NCI-H82 treated with DMSO at 0.1 percent for 48 hours (cell line): ENCODE measurements around the gene GDAP1L1.
"Not testable (repeated sequence)": the region's sequence is repeated elsewhere in the genome, so short reads cannot be mapped to it uniquely, and the experiment has no call there.

Experiments used
- DNase-seq: peaks from one replicate; lab custom pipeline; 2025; ENCODE audit not compliant: unreplicated experiment; lab: John Stamatoyannopoulos, UW

GDAP1L1 gene

GRCh38 chr20:44219170-44219730 is 27.9 kb upstream of the GDAP1L1 start:
- DNase-seq = no peak

DNA sequence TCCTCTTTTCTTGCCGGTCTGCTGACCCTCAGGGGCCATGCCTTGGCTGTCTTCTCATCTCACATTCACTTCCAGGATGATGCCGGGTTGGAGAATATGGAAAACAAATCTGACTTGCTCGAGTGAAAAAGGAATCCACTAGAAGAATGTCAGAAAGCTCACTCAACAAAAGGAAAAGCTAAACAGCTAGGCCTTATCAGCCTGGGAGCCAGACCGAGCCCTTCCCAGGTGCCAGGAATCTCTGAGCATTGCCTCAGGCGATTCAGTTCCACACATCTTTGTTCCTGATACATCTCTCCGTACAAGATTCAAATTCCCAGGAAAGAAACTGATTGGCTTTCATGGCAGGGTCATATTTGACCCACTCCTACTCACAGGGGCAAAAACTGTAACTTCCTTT is 27.3 kb upstream of the GDAP1L1 start:
- DNase-seq = no peak

- DNase-seq = no peak
Observed at GRCh38 chr20:44221368-44221954, 25.6 kb upstream of the GDAP1L1 start.

- no peak for DNase-seq
Observed at GRCh38 chr20:44222027-44222426, 25.1 kb upstream of the GDAP1L1 start.

DNA sequence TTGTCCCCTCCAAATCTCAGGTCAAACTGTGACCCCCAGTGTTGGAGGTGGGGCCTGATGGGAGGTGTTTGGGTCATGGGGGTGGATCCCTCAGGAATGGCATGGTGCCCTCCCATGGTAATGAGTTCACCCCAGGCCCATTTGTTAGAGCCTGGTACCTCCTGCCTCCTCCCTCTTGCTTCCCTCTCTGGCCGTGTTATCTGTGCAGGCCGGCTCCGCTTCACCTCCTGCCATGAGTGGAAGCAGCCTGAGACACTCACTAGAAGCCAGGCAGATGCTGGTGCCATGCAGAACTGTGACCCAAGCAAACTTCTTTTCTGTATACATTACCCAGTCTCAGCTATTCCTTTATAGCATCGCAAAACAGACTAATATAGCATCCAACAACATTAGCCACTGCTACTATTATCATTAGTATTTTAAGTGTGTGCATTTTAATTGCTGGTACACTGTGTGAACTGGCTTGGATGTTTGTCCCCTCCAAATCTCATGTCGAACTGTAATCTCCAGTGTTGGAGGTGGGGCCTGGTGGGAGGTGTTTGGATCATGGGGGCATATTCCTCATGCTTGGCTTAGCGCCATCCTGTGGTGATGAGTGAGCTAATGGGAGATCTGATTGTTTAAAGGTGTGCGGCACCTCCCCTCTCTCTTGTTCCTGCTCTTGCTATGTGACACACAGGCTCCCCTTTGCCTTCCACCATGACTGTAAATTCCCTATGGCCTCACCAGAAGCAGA is 24.3 kb upstream of the GDAP1L1 start:
- DNase-seq = no peak

GRCh38 chr20:44223721-44224120 is 23.4 kb upstream of the GDAP1L1 start:
- no peak for DNase-seq

- DNase-seq = no peak
Observed at GRCh38 chr20:44224637-44225036, 22.5 kb upstream of the GDAP1L1 start.

DNA sequence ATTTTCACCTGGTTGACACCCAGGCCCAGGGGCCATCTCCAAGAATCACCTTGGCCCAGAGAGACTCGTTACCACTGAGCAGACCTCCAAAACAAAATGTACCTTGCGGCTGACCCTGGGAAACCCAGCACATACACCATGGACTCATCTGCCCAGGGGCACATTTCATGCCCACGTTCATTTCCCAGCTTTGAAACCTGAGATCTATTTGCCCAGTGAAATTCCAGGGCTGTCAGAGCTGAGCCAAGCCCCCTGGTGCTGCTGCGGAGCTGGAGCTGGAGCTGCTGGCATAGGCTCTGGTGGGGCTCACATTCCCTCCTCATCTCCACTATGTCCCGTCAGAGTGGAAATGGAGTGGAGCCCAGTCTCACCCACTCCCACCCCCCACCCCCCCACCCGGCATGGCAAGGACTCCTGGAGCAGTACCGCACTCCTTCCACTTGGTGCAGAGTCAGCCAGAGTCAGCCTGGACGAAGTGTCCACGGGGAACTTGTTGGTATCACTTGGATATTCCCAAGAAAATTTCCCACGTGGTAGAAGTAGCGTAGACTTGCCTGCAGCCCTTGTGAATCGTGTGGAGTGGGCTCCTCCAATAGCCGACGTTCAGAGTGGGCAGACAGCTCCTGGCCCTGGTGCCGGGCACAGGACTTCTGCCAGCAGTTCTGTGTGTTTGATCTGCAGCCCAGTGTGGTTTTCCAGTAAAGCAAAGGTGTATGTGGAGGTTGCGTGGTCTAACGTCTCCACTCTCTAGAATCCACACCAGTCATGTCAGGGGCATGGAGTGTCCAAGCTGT is 18.4 kb upstream of the GDAP1L1 start:
- no peak for DNase-seq

DNA sequence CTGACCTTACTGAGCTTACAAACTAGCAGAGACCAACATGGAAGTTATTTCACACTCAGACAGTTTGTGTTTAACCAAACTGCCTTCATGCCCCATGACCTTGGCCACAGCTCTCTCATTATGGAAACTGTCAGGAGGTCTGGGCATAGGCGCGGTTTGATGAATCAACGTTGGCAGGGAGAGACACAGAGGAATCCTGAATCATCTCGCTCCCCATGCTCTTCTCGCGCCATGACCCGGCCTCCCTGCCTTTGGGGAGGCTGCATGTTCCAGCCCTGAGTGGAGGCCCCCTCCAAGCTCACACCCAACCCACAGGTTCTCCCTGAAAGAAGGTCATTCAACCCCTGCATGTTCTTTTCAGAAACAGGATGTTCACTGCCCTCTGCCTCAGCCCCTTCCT is 15.9 kb upstream of the GDAP1L1 start:
- no peak for DNase-seq

- DNase-seq = no peak
Observed at GRCh38 chr20:44231713-44232468, 15.2 kb upstream of the GDAP1L1 start.

- not testable (repeated sequence) for DNase-seq
Observed at GRCh38 chr20:44232469-44232856, 14.6 kb upstream of the GDAP1L1 start.

GRCh38 chr20:44233436-44234016 is 13.6 kb upstream of the GDAP1L1 start:
- DNase-seq = no peak

DNA sequence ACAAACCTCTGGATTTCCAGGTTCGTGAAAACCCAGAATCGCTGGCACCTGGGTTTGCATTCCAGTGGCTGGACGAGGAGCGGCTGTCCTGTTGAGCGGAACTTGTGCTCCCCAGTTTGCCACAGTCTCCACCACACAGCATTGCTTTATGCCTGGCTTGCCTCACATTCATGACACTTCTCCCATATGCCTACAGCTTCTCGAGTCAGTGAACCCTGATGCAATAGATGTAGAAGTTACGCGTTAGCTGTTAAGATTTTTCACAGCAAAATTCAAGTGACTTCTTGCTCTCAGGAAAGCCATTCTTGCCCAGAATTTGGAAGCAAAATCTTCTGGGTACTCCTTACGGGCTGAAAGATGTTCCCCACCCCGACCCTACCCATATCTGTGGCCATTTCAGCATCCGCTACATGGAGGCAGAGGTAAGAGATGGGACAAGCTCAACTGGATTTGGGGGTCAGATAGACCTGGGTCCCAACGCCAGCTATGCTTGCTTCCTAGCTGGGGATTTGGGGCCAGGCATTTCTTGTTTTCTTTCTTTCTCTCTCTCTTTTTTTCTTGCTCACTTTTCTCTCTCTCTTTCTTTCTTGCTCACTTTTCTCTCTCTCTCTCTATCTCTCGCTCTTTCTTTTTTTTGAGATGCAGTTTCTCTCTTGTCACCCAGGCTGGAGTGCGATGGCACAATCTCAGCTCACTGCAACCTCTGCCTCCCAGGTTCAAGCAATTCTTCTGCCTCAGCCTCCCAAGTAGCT is 12.4 kb upstream of the GDAP1L1 start:
- no peak for DNase-seq

GRCh38 chr20:44235702-44236101 is 11.4 kb upstream of the GDAP1L1 start:
- DNase-seq = no peak

DNA sequence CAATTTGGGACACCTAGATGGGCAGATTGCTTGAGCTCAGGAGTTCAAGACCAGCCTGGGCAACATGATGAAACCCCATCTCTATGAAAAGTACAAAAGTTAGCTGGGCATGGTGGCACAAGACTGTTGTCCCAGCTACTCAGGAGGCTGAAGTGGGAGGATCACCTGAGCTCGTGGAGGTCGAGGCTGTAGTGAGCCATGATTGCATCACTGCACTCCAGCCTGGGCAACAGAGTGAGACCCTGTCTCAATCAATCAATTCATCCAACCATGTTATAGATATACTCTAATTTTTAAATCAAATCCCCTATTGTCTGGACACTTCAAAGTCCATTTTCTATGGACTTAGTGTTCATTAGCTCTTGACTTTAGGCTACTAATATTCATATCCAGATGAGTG is 10.3 kb upstream of the GDAP1L1 start:
- DNase-seq = not testable (repeated sequence)

- no peak for DNase-seq
Observed at GRCh38 chr20:44241796-44242195, 5.3 kb upstream of the GDAP1L1 start.

DNA sequence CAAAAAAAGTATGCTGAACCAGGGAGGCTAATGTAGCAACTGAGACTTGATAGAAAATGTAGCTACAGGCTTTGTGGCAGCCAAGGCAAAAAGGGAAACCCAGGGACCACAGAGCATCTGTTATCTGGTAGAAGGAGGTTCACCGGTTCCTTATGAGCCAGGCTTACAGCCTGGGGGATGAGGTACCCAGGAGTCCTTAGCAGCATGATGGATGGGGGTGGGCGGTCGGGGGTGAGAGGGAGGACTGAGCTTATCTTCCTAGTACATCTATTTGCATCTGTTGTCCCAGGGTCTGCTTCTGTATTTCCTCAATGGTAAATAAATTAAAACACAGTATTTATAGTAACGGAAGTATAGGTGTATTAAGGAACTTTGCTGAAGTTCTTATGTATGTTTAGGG is 1.1 kb upstream of the GDAP1L1 start:
- no peak for DNase-seq

DNA sequence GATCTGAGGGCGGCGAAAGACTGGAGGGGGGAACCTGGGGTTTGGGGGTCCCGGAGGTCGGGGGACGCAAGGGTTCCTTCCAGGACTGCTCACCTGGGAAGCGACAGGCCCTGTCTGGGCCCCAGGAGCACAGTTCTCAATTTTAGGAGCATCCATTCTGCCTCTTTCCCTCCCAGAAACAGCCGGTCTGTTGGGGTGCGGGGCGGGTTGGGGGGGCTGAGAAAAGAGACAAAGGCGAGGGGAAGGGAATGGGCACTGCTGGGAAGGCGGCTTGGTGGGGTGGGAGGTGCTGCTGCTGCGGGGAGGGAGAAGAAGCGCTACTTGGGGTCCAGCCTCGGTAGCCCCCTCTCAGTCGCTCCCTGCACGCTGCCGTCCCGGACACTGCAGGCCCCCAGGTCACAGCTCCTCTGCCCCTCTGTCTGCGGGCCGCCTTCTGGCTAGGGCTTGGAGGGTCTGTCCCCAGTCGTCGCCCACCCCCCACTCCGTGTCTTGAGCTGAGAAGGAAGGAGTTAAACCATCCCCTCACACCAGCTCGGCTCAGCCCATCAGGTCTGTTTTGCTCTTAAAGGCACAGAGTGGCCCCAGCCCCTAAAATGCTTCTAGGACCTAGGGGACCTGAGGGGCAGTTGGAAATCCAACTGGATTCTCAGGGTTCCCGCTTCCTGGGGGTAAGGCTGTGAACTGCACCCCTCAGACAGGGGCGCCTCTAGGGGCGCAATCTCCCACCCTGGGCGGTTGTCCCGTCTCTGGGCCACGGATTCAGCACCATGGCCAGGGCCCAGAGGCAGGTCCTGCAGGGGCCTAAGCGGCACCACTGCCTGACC is 690 bp downstream of the GDAP1L1 start:
- DNase-seq = no peak

DNA sequence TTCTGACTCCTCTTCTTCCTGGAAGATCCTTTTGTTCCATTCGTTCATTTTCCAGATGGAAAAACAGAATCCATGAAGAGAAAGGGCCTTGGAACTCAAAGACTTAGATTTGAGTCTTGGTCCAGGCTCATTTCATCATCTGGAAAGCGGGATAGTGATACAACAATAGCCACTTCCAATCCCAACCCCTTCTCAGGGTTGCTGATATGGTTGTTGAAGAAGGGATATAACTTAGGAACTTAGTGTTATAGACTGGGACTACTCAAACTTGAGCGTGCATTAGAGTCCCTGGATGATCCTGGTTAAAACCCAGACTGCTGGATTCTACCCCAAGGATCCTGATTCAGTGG is 1.3 kb downstream of the GDAP1L1 start:
- no peak for DNase-seq
